Measurements from ENCODE around the gene PALLD. TPM values are rescaled to one million over a fixed set of nuclear protein-coding genes. Genes with fewer than 3 reads are reported as not detected.

Gene PALLD
- total and polyA plus RNA-seq, 2 donors (not counting 3 experiments of a cell fraction or from before 2014, with no cell fraction given), result 13.4 to 48.2 TPM

GRCh38 chr4:168613869-168614268, 117.0 kb downstream of the PALLD start:
- BruUV-seq (replicated peaks), result no TSS peak
- dilution Hi-C loops (cut with MboI; ENCODE audit: extremely low pct_ligation_motif_present, low sequenced_read_pairs), result no loop called here

More at GRCh38 chr4:168613869-168614268, 117.0 kb downstream of the PALLD start:
- H3K9me1 ChIP-seq (replicated peaks; ENCODE audit: control insufficient read depth, extremely low read depth, insufficient read depth, low read length), result no peaks in the 10 kb centered on the region
- H2AFZ ChIP-seq (ENCODE audit: low read depth, low read length), result no peak overlapping the region
- H3K4me3 ChIP-seq (replicated peaks in 1 of 3; ENCODE audit: insufficient read depth in 1 of 3, low read depth in 1 of 3, low read length in 3 of 3), result no peak overlapping the region
- no peaks in the 10 kb centered on the region for H4K20me1 ChIP-seq (replicated peaks; ENCODE audit: control insufficient read depth, extremely low read depth, insufficient read depth, low read length)
- H3K9ac ChIP-seq (replicated peaks; ENCODE audit: extremely low read depth, insufficient read depth, low read length), result no peak overlapping the region
- no peaks in the 10 kb centered on the region for H3K9me3 ChIP-seq (replicated peaks; ENCODE audit: control insufficient read depth, insufficient read depth, low read length)
- H3K4me2 ChIP-seq (ENCODE audit: insufficient read depth, low read length), result no peak overlapping the region
- no peak for DNase-seq (ENCODE audit: low read depth, low spot score)
- TF ChIP-seq POLR2A (IDR thresholded peaks at IDR 0.05; ENCODE audit: low read depth, low read length), result no peak
- TF ChIP-seq MYC (IDR thresholded peaks at IDR 0.05; ENCODE audit: low read depth, low read length), result no peak
- no peak for TF ChIP-seq EZH2 (IDR thresholded peaks at IDR 0.05; ENCODE audit: borderline replicate concordance, low read depth, low read length, severe bottlenecking)
- no peak for TF ChIP-seq GATA2 (IDR thresholded peaks at IDR 0.05; ENCODE audit: insufficient read depth, insufficient read length, low read depth, low read length)
- TF ChIP-seq JUN (IDR thresholded peaks at IDR 0.05; ENCODE audit: borderline replicate concordance, insufficient read depth, insufficient read length, low read depth), result no peak
- TF ChIP-seq POLR2AphosphoS5 (IDR thresholded peaks at IDR 0.05; ENCODE audit: insufficient read depth, low read depth, low read length), result no peak
- TF ChIP-seq FOS (IDR thresholded peaks at IDR 0.05; ENCODE audit: borderline replicate concordance, insufficient read depth, low read length), result no peak
- no peak for TF ChIP-seq MAX (IDR thresholded peaks at IDR 0.05; ENCODE audit: insufficient read depth, insufficient read length)
- TF ChIP-seq CTCF (IDR thresholded peaks at IDR 0.05; ENCODE audit: extremely low read depth in 1 of 2, insufficient read depth in 1 of 2, low read depth in 1 of 2, low read length in 2 of 2), result no peak
- H3K27ac ChIP-seq (ENCODE audit: insufficient read depth, low read depth, low read length), result no peak overlapping the region
- no peaks in the 10 kb centered on the region for H3K79me2 ChIP-seq (ENCODE audit: control insufficient read depth, insufficient read depth, low read length)
- H3K4me1 ChIP-seq (ENCODE audit: control insufficient read depth, extremely low read depth, insufficient read depth, low read length), result peaks cover 21% of the 10 kb centered on the region
- POLR2A ChIA-PET, result no interaction called here
- CTCF ChIA-PET, result interaction anchor here (1.2 to 2.3 kb wide), 2 partner anchors 9 to 23 kb away, joined by 4 to 7 read pairs; no protein-coding TSS in a partner anchor
- intact Hi-C loops (cut with micrococcal nuclease), result no loop called here
- H3K36me3 ChIP-seq (ENCODE audit: control insufficient read depth in 2 of 2, extremely low read depth in 1 of 2, insufficient read depth in 2 of 2, low read length in 2 of 2), result no peaks in the 10 kb centered on the region
- no peaks in the 10 kb centered on the region for H3K27me3 ChIP-seq (ENCODE audit: control insufficient read depth in 2 of 2, insufficient read depth in 2 of 2, low read length in 2 of 2)
- FAIRE-seq, result no peak

Data from endothelial cell of umbilical vein (primary cell).